ENCODE results near the gene HMCN1.

- TF ChIP-seq, protein P1, sequence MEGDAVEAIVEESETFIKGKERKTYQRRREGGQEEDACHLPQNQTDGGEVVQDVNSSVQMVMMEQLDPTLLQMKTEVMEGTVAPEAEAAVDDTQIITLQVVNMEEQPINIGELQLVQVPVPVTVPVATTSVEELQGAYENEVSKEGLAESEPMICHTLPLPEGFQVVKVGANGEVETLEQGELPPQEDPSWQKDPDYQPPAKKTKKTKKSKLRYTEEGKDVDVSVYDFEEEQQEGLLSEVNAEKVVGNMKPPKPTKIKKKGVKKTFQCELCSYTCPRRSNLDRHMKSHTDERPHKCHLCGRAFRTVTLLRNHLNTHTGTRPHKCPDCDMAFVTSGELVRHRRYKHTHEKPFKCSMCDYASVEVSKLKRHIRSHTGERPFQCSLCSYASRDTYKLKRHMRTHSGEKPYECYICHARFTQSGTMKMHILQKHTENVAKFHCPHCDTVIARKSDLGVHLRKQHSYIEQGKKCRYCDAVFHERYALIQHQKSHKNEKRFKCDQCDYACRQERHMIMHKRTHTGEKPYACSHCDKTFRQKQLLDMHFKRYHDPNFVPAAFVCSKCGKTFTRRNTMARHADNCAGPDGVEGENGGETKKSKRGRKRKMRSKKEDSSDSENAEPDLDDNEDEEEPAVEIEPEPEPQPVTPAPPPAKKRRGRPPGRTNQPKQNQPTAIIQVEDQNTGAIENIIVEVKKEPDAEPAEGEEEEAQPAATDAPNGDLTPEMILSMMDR (IDR thresholded peaks at IDR 0.05): no peak
- TF ChIP-seq POLR2A (IDR thresholded peaks at IDR 0.05): no peak
Observed at GRCh38 chr1:186220911-186221310, 486.7 kb downstream of the HMCN1 start.

Data from thyroid gland (tissue), 4 donors.